ENCODE results near the gene CRYBA4. TPM values are rescaled to one million over a fixed set of nuclear protein-coding genes. Genes with fewer than 3 reads are reported as not detected.

CRYBA4 gene
- total RNA-seq, 1 experiment from 2014 or later, result not detected

DNA sequence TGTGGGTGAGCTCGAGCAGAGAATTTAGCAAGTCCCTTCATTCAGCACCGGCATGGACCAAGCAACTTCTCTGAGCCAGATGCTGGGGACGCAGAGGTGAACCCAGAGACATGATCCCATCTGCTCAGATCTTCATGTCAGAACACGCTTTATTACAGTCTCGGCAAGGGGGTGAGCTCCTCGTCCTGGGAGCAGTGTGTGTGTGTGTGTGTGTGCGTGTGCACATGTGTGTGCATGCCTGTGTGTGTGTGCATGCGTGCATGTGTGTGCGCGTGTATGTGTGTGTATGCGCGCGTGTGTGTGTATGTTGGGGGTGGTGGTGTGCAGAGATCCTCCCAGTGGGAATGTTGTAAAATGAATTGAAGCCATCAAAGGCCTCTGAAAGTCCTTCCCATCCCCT, 45.4 kb downstream of the CRYBA4 start:
- peaks cover 2% of the 10 kb centered on the region for H3F3A ChIP-seq (ENCODE audit: low read length, unreplicated experiment)
- no peaks in the 10 kb centered on the region for H3K9me2 ChIP-seq (replicated peaks; ENCODE audit: low read length)
- H3K36me3 ChIP-seq (ENCODE audit: low read depth, low read length), result no peaks in the 10 kb centered on the region
- no peak overlapping the region for H3K4me3 ChIP-seq (ENCODE audit: low read length)
- BruUV-seq (replicated peaks), result no TSS peak
- no peak for DNase-seq
- ATAC-seq, result no peak
- ChIA-PET POLR2A (ENCODE audit: unreplicated experiment) (no interaction called here), CTCF (no interaction called here)
- H3K9me3 ChIP-seq (ENCODE audit: low read length), result no peaks in the 10 kb centered on the region
- no peak overlapping the region for H3K4me2 ChIP-seq (ENCODE audit: low read length)
- intact Hi-C loops (cut with micrococcal nuclease), result no loop called here
- H2AFZ ChIP-seq (ENCODE audit: low read length), result no peak overlapping the region
- H3K9ac ChIP-seq (ENCODE audit: low read length), result no peak overlapping the region
- H3K27ac ChIP-seq (ENCODE audit: low read length), result no peak overlapping the region
- no peaks in the 10 kb centered on the region for H4K20me1 ChIP-seq (ENCODE audit: low read length)
- H3K79me2 ChIP-seq (ENCODE audit: low read length), result no peaks in the 10 kb centered on the region
- peaks cover 1% of the 10 kb centered on the region for H3K4me1 ChIP-seq (ENCODE audit: insufficient read depth, low read length)
- TF ChIP-seq EZH2 (IDR thresholded peaks at IDR 0.05; ENCODE audit: low read length, unreplicated experiment) (no peak), EZH2phosphoT487 (IDR thresholded peaks at IDR 0.05; ENCODE audit: borderline replicate concordance, low read length) (no peak)
- TF ChIP-seq, protein P1, sequence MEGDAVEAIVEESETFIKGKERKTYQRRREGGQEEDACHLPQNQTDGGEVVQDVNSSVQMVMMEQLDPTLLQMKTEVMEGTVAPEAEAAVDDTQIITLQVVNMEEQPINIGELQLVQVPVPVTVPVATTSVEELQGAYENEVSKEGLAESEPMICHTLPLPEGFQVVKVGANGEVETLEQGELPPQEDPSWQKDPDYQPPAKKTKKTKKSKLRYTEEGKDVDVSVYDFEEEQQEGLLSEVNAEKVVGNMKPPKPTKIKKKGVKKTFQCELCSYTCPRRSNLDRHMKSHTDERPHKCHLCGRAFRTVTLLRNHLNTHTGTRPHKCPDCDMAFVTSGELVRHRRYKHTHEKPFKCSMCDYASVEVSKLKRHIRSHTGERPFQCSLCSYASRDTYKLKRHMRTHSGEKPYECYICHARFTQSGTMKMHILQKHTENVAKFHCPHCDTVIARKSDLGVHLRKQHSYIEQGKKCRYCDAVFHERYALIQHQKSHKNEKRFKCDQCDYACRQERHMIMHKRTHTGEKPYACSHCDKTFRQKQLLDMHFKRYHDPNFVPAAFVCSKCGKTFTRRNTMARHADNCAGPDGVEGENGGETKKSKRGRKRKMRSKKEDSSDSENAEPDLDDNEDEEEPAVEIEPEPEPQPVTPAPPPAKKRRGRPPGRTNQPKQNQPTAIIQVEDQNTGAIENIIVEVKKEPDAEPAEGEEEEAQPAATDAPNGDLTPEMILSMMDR (conservative IDR thresholded peaks at IDR 0.05; ENCODE audit: low read depth, low read length), result no peak
- no peaks in the 10 kb centered on the region for H3K27me3 ChIP-seq (ENCODE audit: low read length)

- peaks cover 4% of the 10 kb centered on the region for H3F3A ChIP-seq (ENCODE audit: low read length, unreplicated experiment)
- H3K9me3 ChIP-seq (ENCODE audit: low read length), result no peaks in the 10 kb centered on the region
- no peak overlapping the region for H3K4me2 ChIP-seq (ENCODE audit: low read length)
- H3K36me3 ChIP-seq (ENCODE audit: low read depth, low read length), result no peaks in the 10 kb centered on the region
- H4K20me1 ChIP-seq (ENCODE audit: low read length), result no peaks in the 10 kb centered on the region
- no peak overlapping the region for H3K27ac ChIP-seq (ENCODE audit: low read length)
- no peak overlapping the region for H2AFZ ChIP-seq (ENCODE audit: low read length)
- ATAC-seq (peak; percentile 27; the same call in 1 of the 2 replicates), DNase-seq (peak; percentile 54)
- intact Hi-C loops (cut with micrococcal nuclease), result no loop called here
- H3K4me3 ChIP-seq (ENCODE audit: low read length), result no peak overlapping the region
- BruUV-seq (replicated peaks), result no TSS peak
- peaks cover 13% of the 10 kb centered on the region for H3K4me1 ChIP-seq (ENCODE audit: insufficient read depth, low read length)
- ChIA-PET POLR2A (ENCODE audit: unreplicated experiment) (no interaction called here), CTCF (no interaction called here)
- no peak overlapping the region for H3K9ac ChIP-seq (ENCODE audit: low read length)
- H3K27me3 ChIP-seq (ENCODE audit: low read length), result no peaks in the 10 kb centered on the region
- TF ChIP-seq, protein P1 (conservative IDR thresholded peaks at IDR 0.05; ENCODE audit: low read depth, low read length), result peak; percentile 54
- TF ChIP-seq EZH2phosphoT487 (IDR thresholded peaks at IDR 0.05; ENCODE audit: borderline replicate concordance, low read length), result no peak
- TF ChIP-seq EZH2 (IDR thresholded peaks at IDR 0.05; ENCODE audit: low read length, unreplicated experiment), result no peak
- peaks cover 10% of the 10 kb centered on the region for H3K79me2 ChIP-seq (ENCODE audit: low read length)
- no peaks in the 10 kb centered on the region for H3K9me2 ChIP-seq (replicated peaks; ENCODE audit: low read length)
Measured at GRCh38 chr22:26669060-26669481, 47.3 kb downstream of the CRYBA4 start.

DNA sequence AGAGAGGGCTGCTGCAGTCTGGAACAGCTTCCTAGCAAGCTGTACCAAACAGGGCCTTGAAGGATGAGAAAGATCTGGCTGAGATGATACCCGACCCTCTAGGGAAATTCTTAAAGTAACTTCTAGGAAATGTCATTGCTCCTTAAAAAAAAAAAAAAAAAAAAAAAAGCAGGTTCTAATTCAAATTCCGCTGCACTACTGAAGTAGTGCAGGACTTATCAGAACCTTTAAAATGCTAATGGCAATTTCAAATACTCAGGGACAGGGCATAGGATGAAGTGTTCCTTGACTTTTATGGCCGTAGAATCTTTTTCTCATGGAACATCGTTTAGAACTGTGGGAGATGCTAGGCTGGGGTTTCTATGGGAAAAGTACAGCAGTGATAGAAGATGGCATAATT, 48.7 kb downstream of the CRYBA4 start:
- Histone ChIP-seq H4K20me1 (ENCODE audit: low read length) (no peaks in the 10 kb centered on the region), H3K4me1 (ENCODE audit: insufficient read depth, low read length) (peaks cover 16% of the 10 kb centered on the region), H3F3A (ENCODE audit: low read length, unreplicated experiment) (peaks cover 4% of the 10 kb centered on the region), H2AFZ (ENCODE audit: low read length) (no peak overlapping the region), H3K27me3 (ENCODE audit: low read length) (no peaks in the 10 kb centered on the region), H3K4me3 (ENCODE audit: low read length) (no peak overlapping the region), H3K9ac (ENCODE audit: low read length) (no peak overlapping the region), H3K4me2 (ENCODE audit: low read length) (no peak overlapping the region), H3K36me3 (ENCODE audit: low read depth, low read length) (no peaks in the 10 kb centered on the region), H3K9me3 (ENCODE audit: low read length) (no peaks in the 10 kb centered on the region), H3K79me2 (ENCODE audit: low read length) (peaks cover 19% of the 10 kb centered on the region), H3K9me2 (replicated peaks; ENCODE audit: low read length) (no peaks in the 10 kb centered on the region), H3K27ac (ENCODE audit: low read length) (no peak overlapping the region)
- ChIA-PET CTCF (no interaction called here), POLR2A (ENCODE audit: unreplicated experiment) (no interaction called here)
- BruUV-seq (replicated peaks), result no TSS peak
- intact Hi-C loops (cut with micrococcal nuclease), result loop anchor here (10.0 kb wide), 1 partner anchor 74 kb away; no protein-coding TSS in a partner anchor
- DNase-seq, result no peak
- ATAC-seq, result no peak
- TF ChIP-seq, protein P1 (conservative IDR thresholded peaks at IDR 0.05; ENCODE audit: low read depth, low read length), result no peak
- no peak for TF ChIP-seq EZH2 (IDR thresholded peaks at IDR 0.05; ENCODE audit: low read length, unreplicated experiment)
- TF ChIP-seq EZH2phosphoT487 (IDR thresholded peaks at IDR 0.05; ENCODE audit: borderline replicate concordance, low read length), result no peak

All from PC-3 (cell line).